HEK293T (cell line): Measurements from ENCODE around the gene HNRNPF.

Experiments
- BHLHE40 ChIP-seq: fragments of 450-650 bp; IDR thresholded peaks from 2 replicates; pipeline ENCODE4 v1.6.1; 2016; ENCODE audit warnings: mild to moderate bottlenecking, moderate library complexity, borderline replicate concordance
- ELF4 ChIP-seq: fragments of 450-650 bp; IDR thresholded peaks from 2 replicates; pipeline ENCODE4 v1.6.1; 2017; ENCODE audit warnings: antibody characterized with exemption
- FOXA1 ChIP-seq: fragments of 450-650 bp; IDR thresholded peaks from 2 replicates; pipeline ENCODE4 v1.6.1; 2016; ENCODE audit warnings: mild to moderate bottlenecking
- FOXM1 ChIP-seq: fragments of 450-650 bp; IDR thresholded peaks from 2 replicates; pipeline ENCODE4 v1.6.1; 2017; ENCODE audit warnings: mild to moderate bottlenecking, borderline replicate concordance
- NFRKB ChIP-seq: fragments of 450-650 bp; IDR thresholded peaks from 2 replicates; pipeline ENCODE4 v1.6.1; 2016; ENCODE audit warnings: mild to moderate bottlenecking, moderate library complexity
- ZNF384 ChIP-seq: fragments of 450-650 bp; IDR thresholded peaks from 2 replicates; pipeline ENCODE4 v1.6.1; 2016

- no peak for TF ChIP-seq FOXA1
- TF ChIP-seq ELF4: no peak
- no peak for TF ChIP-seq NFRKB
- no peak for TF ChIP-seq BHLHE40
- no peak for TF ChIP-seq ZNF384
- TF ChIP-seq FOXM1: no peak
These were observed 7.4 kb downstream of the HNRNPF start for GRCh38 chr10:43401627-43402026.
